ENCODE data around the gene PLPP1.

PLPP1 gene

DNA sequence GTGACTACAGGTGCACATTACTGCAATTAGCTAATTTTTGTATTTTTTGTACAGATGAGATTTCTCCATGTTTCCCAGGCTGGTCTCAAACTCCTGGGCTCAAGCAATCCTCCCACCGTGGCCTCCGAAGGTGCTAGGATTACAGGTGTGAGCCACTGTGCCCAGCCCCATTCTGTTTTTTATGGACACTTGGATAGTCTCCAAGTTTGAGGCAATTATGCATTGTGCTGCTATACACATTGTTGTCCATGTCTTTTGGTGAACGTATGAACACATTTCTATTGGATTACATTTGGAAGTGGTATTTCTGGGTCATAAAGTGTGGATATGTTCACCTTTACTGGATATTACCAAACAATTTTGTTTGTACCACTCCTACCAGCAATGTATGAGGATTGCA lies 22.4 kb upstream of the PLPP1 start:
- DNase-seq (ENCODE audit: low read depth in 1 of 2, low spot score in 1 of 2): no peak
- TF ChIP-seq POLR2AphosphoS5 (IDR thresholded peaks at IDR 0.05; ENCODE audit: low read depth) (no peak), GABPA (IDR thresholded peaks at IDR 0.05; ENCODE audit: low read depth) (no peak), SPI1 (IDR thresholded peaks at IDR 0.05; ENCODE audit: borderline replicate concordance, low read depth) (no peak)
- TF ChIP-seq, protein P1, sequence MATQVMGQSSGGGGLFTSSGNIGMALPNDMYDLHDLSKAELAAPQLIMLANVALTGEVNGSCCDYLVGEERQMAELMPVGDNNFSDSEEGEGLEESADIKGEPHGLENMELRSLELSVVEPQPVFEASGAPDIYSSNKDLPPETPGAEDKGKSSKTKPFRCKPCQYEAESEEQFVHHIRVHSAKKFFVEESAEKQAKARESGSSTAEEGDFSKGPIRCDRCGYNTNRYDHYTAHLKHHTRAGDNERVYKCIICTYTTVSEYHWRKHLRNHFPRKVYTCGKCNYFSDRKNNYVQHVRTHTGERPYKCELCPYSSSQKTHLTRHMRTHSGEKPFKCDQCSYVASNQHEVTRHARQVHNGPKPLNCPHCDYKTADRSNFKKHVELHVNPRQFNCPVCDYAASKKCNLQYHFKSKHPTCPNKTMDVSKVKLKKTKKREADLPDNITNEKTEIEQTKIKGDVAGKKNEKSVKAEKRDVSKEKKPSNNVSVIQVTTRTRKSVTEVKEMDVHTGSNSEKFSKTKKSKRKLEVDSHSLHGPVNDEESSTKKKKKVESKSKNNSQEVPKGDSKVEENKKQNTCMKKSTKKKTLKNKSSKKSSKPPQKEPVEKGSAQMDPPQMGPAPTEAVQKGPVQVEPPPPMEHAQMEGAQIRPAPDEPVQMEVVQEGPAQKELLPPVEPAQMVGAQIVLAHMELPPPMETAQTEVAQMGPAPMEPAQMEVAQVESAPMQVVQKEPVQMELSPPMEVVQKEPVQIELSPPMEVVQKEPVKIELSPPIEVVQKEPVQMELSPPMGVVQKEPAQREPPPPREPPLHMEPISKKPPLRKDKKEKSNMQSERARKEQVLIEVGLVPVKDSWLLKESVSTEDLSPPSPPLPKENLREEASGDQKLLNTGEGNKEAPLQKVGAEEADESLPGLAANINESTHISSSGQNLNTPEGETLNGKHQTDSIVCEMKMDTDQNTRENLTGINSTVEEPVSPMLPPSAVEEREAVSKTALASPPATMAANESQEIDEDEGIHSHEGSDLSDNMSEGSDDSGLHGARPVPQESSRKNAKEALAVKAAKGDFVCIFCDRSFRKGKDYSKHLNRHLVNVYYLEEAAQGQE (IDR thresholded peaks at IDR 0.05; ENCODE audit: insufficient replicate concordance, low read depth): no peak
- TF ChIP-seq, protein P2, sequence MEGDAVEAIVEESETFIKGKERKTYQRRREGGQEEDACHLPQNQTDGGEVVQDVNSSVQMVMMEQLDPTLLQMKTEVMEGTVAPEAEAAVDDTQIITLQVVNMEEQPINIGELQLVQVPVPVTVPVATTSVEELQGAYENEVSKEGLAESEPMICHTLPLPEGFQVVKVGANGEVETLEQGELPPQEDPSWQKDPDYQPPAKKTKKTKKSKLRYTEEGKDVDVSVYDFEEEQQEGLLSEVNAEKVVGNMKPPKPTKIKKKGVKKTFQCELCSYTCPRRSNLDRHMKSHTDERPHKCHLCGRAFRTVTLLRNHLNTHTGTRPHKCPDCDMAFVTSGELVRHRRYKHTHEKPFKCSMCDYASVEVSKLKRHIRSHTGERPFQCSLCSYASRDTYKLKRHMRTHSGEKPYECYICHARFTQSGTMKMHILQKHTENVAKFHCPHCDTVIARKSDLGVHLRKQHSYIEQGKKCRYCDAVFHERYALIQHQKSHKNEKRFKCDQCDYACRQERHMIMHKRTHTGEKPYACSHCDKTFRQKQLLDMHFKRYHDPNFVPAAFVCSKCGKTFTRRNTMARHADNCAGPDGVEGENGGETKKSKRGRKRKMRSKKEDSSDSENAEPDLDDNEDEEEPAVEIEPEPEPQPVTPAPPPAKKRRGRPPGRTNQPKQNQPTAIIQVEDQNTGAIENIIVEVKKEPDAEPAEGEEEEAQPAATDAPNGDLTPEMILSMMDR (IDR thresholded peaks at IDR 0.05; ENCODE audit: insufficient read depth, low read length): no peak

GRCh38 chr5:55554585-55555202 lies 19.9 kb upstream of the PLPP1 start:
- H3K4me3 ChIP-seq (replicated peaks; ENCODE audit: insufficient read depth, low read length): no peak overlapping the region

More for the DNA sequence above, 22.4 kb upstream of the PLPP1 start:
- Histone ChIP-seq H3K27me3 (ENCODE audit: insufficient read depth, poor library complexity, severe bottlenecking) (no peaks in the 10 kb centered on the region), H3K4me3 (replicated peaks; ENCODE audit: insufficient read depth, low read length) (no peak overlapping the region), H3K27ac (replicated peaks) (no peak overlapping the region)

GRCh38 chr5:55551904-55552303 lies 17.1 kb upstream of the PLPP1 start:
- H3K27me3 ChIP-seq (ENCODE audit: insufficient read depth, poor library complexity, severe bottlenecking): no peaks in the 10 kb centered on the region
- no peak for DNase-seq (ENCODE audit: low read depth in 1 of 2, low spot score in 1 of 2)
- no peak overlapping the region for H3K27ac ChIP-seq (replicated peaks)
- TF ChIP-seq, protein P2 (IDR thresholded peaks at IDR 0.05; ENCODE audit: insufficient read depth, low read length): no peak
- TF ChIP-seq, protein P1 (IDR thresholded peaks at IDR 0.05; ENCODE audit: insufficient replicate concordance, low read depth): no peak
- TF ChIP-seq GABPA (IDR thresholded peaks at IDR 0.05; ENCODE audit: low read depth) (no peak), POLR2AphosphoS5 (IDR thresholded peaks at IDR 0.05; ENCODE audit: low read depth) (no peak), SPI1 (IDR thresholded peaks at IDR 0.05; ENCODE audit: borderline replicate concordance, low read depth) (no peak)
- no peak overlapping the region for H3K4me3 ChIP-seq (replicated peaks; ENCODE audit: insufficient read depth, low read length)

More at GRCh38 chr5:55554585-55555202, 19.9 kb upstream of the PLPP1 start:
- H3K27me3 ChIP-seq (ENCODE audit: insufficient read depth, poor library complexity, severe bottlenecking): no peaks in the 10 kb centered on the region
- TF ChIP-seq, protein P1 (IDR thresholded peaks at IDR 0.05; ENCODE audit: insufficient replicate concordance, low read depth): no peak
- TF ChIP-seq SPI1 (IDR thresholded peaks at IDR 0.05; ENCODE audit: borderline replicate concordance, low read depth): no peak
- no peak for TF ChIP-seq GABPA (IDR thresholded peaks at IDR 0.05; ENCODE audit: low read depth)
- TF ChIP-seq, protein P2 (IDR thresholded peaks at IDR 0.05; ENCODE audit: insufficient read depth, low read length): no peak
- TF ChIP-seq POLR2AphosphoS5 (IDR thresholded peaks at IDR 0.05; ENCODE audit: low read depth): no peak
- no peak for DNase-seq (ENCODE audit: low read depth in 1 of 2, low spot score in 1 of 2)
- no peak overlapping the region for H3K27ac ChIP-seq (replicated peaks)
